Kidney capillary endothelial cell (primary cell): Measurements from ENCODE around the gene CDC42EP1.
"Not testable (repeated sequence)": the region's sequence is repeated elsewhere in the genome, so short reads cannot be mapped to it uniquely, and the experiment has no call there.

Experiments used
- DNase-seq: peaks from one replicate; pipeline ENCODE4 v3.0.0-alpha.2; 2018; ENCODE audit warnings: low spot score

The CDC42EP1 gene

GRCh38 chr22:37535159-37535558, 25.1 kb upstream of the CDC42EP1 start:
- DNase-seq: no peak

- peak; percentile 90 for DNase-seq
Observed at GRCh38 chr22:37538590-37539357, 21.5 kb upstream of the CDC42EP1 start.

- not testable (repeated sequence) for DNase-seq
Observed at GRCh38 chr22:37539790-37540189, 20.5 kb upstream of the CDC42EP1 start.

GRCh38 chr22:37542416-37542815, 17.9 kb upstream of the CDC42EP1 start:
- not testable (repeated sequence) for DNase-seq

GRCh38 chr22:37542959-37543358, 17.3 kb upstream of the CDC42EP1 start:
- no peak for DNase-seq

- peak; percentile 66 for DNase-seq
Observed at GRCh38 chr22:37544955-37545702, 15.2 kb upstream of the CDC42EP1 start.

- DNase-seq: peak; percentile 91
Observed at GRCh38 chr22:37545703-37546436, 14.4 kb upstream of the CDC42EP1 start.

- peak; percentile 77 for DNase-seq
Observed at GRCh38 chr22:37546437-37547250, 13.6 kb upstream of the CDC42EP1 start.

GRCh38 chr22:37547251-37547741, 13.0 kb upstream of the CDC42EP1 start:
- DNase-seq: no peak

GRCh38 chr22:37549704-37550059, 10.6 kb upstream of the CDC42EP1 start:
- no peak for DNase-seq

- not testable (repeated sequence) for DNase-seq
Observed at GRCh38 chr22:37550921-37551320, 9.4 kb upstream of the CDC42EP1 start.

GRCh38 chr22:37551981-37552380, 8.3 kb upstream of the CDC42EP1 start:
- no peak for DNase-seq

- DNase-seq: no peak
Observed at GRCh38 chr22:37552524-37553163, 7.6 kb upstream of the CDC42EP1 start.

GRCh38 chr22:37553725-37554124, 6.6 kb upstream of the CDC42EP1 start:
- DNase-seq: no peak

GRCh38 chr22:37555029-37555428, 5.3 kb upstream of the CDC42EP1 start:
- no peak for DNase-seq

GRCh38 chr22:37556710-37557109, 3.6 kb upstream of the CDC42EP1 start:
- DNase-seq: no peak

- DNase-seq: peak; percentile 69
Observed at GRCh38 chr22:37557321-37558001, 2.8 kb upstream of the CDC42EP1 start.

GRCh38 chr22:37558815-37559214, 1.5 kb upstream of the CDC42EP1 start:
- DNase-seq: no peak

GRCh38 chr22:37559521-37559900, 769 bp upstream of the CDC42EP1 start:
- no peak for DNase-seq

GRCh38 chr22:37560608-37561211, 430 bp downstream of the CDC42EP1 start:
- DNase-seq: peak; percentile 67
